GM12873 (cell line): ENCODE data around the gene SCRN2.

ENCODE experiments used
- CTCF ChIP-seq: IDR thresholded peaks from 2 replicates; pipeline ENCODE4 v1.5.1; 2012; ENCODE audit warnings: low read depth, mild to moderate bottlenecking, moderate library complexity, low read length, control low read depth; ENCODE audit not compliant: insufficient read depth; ENCODE audit errors: missing control alignments

Gene SCRN2

DNA sequence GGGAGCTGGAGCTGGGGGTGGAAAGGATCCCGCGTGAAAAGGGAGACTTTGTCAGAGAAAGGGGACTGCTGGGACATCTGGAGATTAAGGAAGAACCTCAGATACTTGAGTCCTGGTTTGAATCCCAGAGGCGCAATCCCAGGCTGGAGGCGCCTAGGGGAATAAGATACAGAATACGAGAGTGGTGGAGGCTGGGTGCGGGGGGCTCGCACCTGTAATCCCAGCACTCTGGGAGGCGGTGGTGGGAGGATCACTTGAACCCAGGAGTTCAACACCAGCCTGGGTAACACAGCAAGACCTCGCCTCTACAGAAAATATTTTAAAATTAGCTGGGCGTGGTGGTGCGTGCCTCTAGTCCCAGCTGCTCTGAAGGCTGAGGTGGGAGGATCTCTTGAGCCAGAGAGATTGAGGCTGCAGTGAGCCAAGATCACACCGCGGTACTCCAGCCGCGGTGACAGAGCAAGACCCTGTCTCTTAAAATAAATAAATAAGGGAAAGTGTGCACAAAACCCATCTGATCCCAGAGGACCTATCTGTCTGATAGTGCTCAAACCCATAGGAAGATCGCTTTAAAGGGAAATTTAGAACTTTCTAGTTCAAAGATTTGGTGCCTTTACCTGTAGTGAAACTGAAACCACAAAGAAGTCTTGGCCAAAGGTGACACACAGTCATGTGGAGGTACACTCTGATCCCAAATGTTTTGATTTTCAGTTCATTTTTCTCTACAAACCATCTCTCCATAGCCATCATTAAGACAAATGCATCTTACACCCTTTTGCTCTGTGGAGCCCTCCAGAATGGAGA is 617 bp upstream of the SCRN2 start:
- no peak for TF ChIP-seq CTCF

- TF ChIP-seq CTCF: no peak
These were observed 902 bp downstream of the SCRN2 start for GRCh38 chr17:47840001-47840741.

- no peak for TF ChIP-seq CTCF
These were observed 2.0 kb downstream of the SCRN2 start for GRCh38 chr17:47839071-47839470.

GRCh38 chr17:47838636-47839035 is 2.4 kb downstream of the SCRN2 start:
- no peak for TF ChIP-seq CTCF

DNA sequence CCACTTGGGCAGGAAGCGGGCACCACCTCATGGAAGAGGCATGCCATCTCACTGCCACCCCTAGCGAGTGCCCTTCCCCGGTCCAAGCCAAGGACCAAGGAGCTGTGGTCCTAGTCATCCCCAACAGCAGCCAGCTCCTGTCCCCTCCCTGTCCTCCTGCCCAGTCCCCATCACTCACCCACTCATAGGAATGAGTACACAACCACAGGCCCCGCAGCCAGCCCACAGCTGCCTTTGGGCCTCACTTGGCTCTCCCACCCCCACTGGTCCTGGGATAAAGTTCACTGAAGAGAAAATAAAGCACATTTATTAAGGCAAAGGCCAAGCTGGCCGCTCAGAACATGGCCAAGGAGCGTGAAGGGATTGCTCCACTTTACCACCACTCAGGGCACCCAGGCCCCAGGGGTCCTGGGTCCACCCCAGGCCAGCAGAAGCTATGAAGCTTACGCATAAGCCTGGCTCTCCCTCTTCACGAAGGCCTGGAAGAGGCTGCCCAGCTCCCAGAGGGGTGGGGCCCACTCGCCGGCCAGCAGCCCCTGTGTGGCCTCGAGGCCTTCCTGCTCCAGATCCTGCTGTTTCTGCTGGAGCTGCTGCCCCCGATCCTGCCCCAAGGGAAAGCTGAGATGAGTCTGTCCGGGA is 3.6 kb downstream of the SCRN2 start:
- TF ChIP-seq CTCF: no peak

DNA sequence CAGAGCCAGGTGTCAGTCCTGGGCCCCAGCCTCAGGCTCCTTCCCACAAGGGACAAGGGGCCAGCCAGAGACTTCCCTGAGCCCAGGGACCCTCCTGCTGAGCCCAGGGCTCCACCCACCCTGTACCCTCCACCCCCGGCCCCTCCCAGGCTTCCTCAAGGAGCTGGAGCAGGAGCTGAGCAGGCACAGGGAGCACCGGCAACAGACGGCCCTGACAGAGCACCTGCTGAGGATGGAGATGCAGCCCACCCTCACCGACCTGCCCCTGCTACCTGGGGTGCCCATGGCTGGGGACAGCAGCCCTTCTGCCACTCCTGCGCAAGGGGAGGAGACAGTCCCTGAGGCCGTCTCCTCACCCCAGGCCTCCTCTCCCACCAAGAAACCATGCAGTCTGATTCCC is 4.5 kb downstream of the SCRN2 start:
- no peak for TF ChIP-seq CTCF

- TF ChIP-seq CTCF: no peak
These were observed 6.3 kb downstream of the SCRN2 start for GRCh38 chr17:47834756-47835155.
